PFSK-1 (cell line): ENCODE data around the gene ERCC8.

Source experiments
- FOXP2 ChIP-seq: optimal IDR thresholded peaks from 2 replicates; pipeline ENCODE3; 2011; ENCODE audit warnings: borderline replicate concordance, control low read depth, inconsistent platforms; ENCODE audit not compliant: insufficient read depth; ENCODE audit errors: extremely low read length, extremely low read depth
- POLR2AphosphoS5 ChIP-seq: IDR thresholded peaks from 2 replicates; pipeline ENCODE4 v1.6.1; 2012; ENCODE audit warnings: low read depth, mild to moderate bottlenecking, control low read depth, low read length, moderate library complexity
- REST ChIP-seq, 2 experiments: IDR thresholded peaks; 2 replicates each; pipeline versions ENCODE4 v1.6.1 to v1.8.0; 2011 to 2012; ENCODE audit warnings: low read depth in 2 of 2, low read length in 2 of 2, control low read depth in 1 of 2, inconsistent platforms in 1 of 2, mild to moderate bottlenecking in 1 of 2, moderate library complexity in 1 of 2; ENCODE audit not compliant: insufficient read depth in 1 of 2
- SIN3A ChIP-seq: IDR thresholded peaks from 2 replicates; pipeline ENCODE4 v1.6.1; 2012; ENCODE audit warnings: mild to moderate bottlenecking, low read length, moderate library complexity, borderline replicate concordance; ENCODE audit not compliant: insufficient read depth
- TAF1 ChIP-seq: IDR thresholded peaks from 2 replicates; pipeline ENCODE4 v1.6.1; 2012; ENCODE audit warnings: low read length, control low read depth, borderline replicate concordance; ENCODE audit not compliant: insufficient read depth

Gene ERCC8

GRCh38 chr5:60843386-60843935 is 101.4 kb downstream of the ERCC8 start:
- TF ChIP-seq TAF1 (no peak), FOXP2 (no peak), REST (IDR thresholded peaks at IDR 0.05; ENCODE audit: insufficient read depth in 1 of 2, low read depth in 2 of 2, low read length in 2 of 2) (no peak), POLR2AphosphoS5 (no peak), SIN3A (no peak)

GRCh38 chr5:60842871-60843385 is 101.9 kb downstream of the ERCC8 start:
- no peak for TF ChIP-seq FOXP2
- TF ChIP-seq TAF1: no peak
- TF ChIP-seq POLR2AphosphoS5: no peak
- TF ChIP-seq REST (IDR thresholded peaks at IDR 0.05; ENCODE audit: insufficient read depth in 1 of 2, low read depth in 2 of 2, low read length in 2 of 2): no peak
- no peak for TF ChIP-seq SIN3A

- TF ChIP-seq TAF1 (no peak), SIN3A (no peak), POLR2AphosphoS5 (no peak), REST (IDR thresholded peaks at IDR 0.05; ENCODE audit: insufficient read depth in 1 of 2, low read depth in 2 of 2, low read length in 2 of 2) (no peak), FOXP2 (no peak)
Observed at GRCh38 chr5:60841361-60841760, 103.5 kb downstream of the ERCC8 start.

- TF ChIP-seq TAF1: no peak
- no peak for TF ChIP-seq SIN3A
- no peak for TF ChIP-seq FOXP2
- TF ChIP-seq POLR2AphosphoS5: no peak
- no peak for TF ChIP-seq REST (IDR thresholded peaks at IDR 0.05; ENCODE audit: insufficient read depth in 1 of 2, low read depth in 2 of 2, low read length in 2 of 2)
Observed at GRCh38 chr5:60836131-60836530, 108.7 kb downstream of the ERCC8 start.

- TF ChIP-seq TAF1 (no peak), FOXP2 (no peak), REST (IDR thresholded peaks at IDR 0.05; ENCODE audit: insufficient read depth in 1 of 2, low read depth in 2 of 2, low read length in 2 of 2) (no peak), POLR2AphosphoS5 (no peak), SIN3A (no peak)
Observed at GRCh38 chr5:60835554-60835953, 109.3 kb downstream of the ERCC8 start.
